Gastroesophageal sphincter (tissue), 4 donors: Measurements from ENCODE around the gene KDM2A. TPM values are rescaled to one million over a fixed set of nuclear protein-coding genes. Genes with fewer than 3 reads are reported as not detected.

Experiments used
- ATAC-seq: fragments of 150-250 bp; one replicate; pipeline ENCODE4 v1.9.1; 2016; ENCODE audit warnings: mild to moderate bottlenecking, moderate library complexity
- H3K27ac ChIP-seq, 4 donors: fragments of 200-600 bp; sonication (generic) in 3 of 4; 1 replicate in 3 of 4; 2 replicates in 1 of 4; pipeline ENCODE4 v1.5.1; 2016 to 2019
- H3K27me3 ChIP-seq: fragments of 200-600 bp; sonication (generic); one replicate; pipeline ENCODE4 v1.5.1; 2019
- H3K36me3 ChIP-seq, 2 donors: fragments of 200-600 bp; sonication (generic); one replicate each; pipeline ENCODE4 v1.5.1; 2019; ENCODE audit warnings: control low read depth in 1 of 2
- H3K4me1 ChIP-seq, 3 donors: fragments of 200-600 bp; sonication (generic); 1 replicate in 2 of 3; 2 replicates in 1 of 3; pipeline ENCODE4 v1.5.1; 2016 to 2019; ENCODE audit warnings: control low read depth in 2 of 3
- H3K4me3 ChIP-seq, 2 donors: fragments of 200-600 bp; sonication (generic); one replicate each; pipeline ENCODE4 v1.5.1; 2019; ENCODE audit warnings: mild to moderate bottlenecking in 1 of 2, moderate library complexity in 1 of 2
- H3K9me3 ChIP-seq, 3 donors: fragments of 200-600 bp; sonication (generic); one replicate each; pipeline ENCODE4 v1.5.1; 2017 to 2019; ENCODE audit warnings: control low read depth in 2 of 3
- EP300 ChIP-seq: sonication (generic); formaldehyde crosslinking; IDR thresholded peaks from one replicate; pipeline ENCODE4 v1.6.1; 2017; ENCODE audit warnings: antibody characterized with exemption, mild to moderate bottlenecking
- POLR2A ChIP-seq, 2 donors: fragments of 450-650 bp; IDR thresholded peaks; one replicate each; pipeline ENCODE4 v1.6.1; 2017; ENCODE audit warnings: antibody characterized with exemption in 2 of 2, mild to moderate bottlenecking in 2 of 2, moderate library complexity in 1 of 2
- POLR2AphosphoS5 ChIP-seq: sonication (generic); formaldehyde crosslinking; IDR thresholded peaks from one replicate; pipeline ENCODE4 v1.6.1; 2017; ENCODE audit warnings: antibody characterized with exemption
- WGBS, 2 donors: methylation state at CpG; one replicate each; pipeline ENCODE4 v1.1.5; 2018; ENCODE audit warnings: low coverage in 1 of 2; 5-methylcytosine and 5-hydroxymethylcytosine counted together
- total RNA-seq, 4 donors: library from RNA; depleted of rRNA; stranded (reverse); fragments of >200 nt; gene quantifications; one replicate each; pipeline ENCODE4 v1.1.0, GENCODE V29; 2016
- TF ChIP-seq, protein P1 (sequence below), 4 experiments: fragments of 200-600 bp in 2 of 4; fragments of 450-650 bp in 2 of 4; sonication (generic) in 1 of 4; IDR thresholded peaks; one replicate each; pipeline ENCODE4 v1.5.1; 2017 to 2019; ENCODE audit warnings: antibody characterized with exemption in 4 of 4, mild to moderate bottlenecking in 2 of 4, moderate library complexity in 2 of 4

The KDM2A gene
- total RNA-seq, 4 donors from 2014 or later: 35.4 to 68.0 (median 48.3) TPM

DNA sequence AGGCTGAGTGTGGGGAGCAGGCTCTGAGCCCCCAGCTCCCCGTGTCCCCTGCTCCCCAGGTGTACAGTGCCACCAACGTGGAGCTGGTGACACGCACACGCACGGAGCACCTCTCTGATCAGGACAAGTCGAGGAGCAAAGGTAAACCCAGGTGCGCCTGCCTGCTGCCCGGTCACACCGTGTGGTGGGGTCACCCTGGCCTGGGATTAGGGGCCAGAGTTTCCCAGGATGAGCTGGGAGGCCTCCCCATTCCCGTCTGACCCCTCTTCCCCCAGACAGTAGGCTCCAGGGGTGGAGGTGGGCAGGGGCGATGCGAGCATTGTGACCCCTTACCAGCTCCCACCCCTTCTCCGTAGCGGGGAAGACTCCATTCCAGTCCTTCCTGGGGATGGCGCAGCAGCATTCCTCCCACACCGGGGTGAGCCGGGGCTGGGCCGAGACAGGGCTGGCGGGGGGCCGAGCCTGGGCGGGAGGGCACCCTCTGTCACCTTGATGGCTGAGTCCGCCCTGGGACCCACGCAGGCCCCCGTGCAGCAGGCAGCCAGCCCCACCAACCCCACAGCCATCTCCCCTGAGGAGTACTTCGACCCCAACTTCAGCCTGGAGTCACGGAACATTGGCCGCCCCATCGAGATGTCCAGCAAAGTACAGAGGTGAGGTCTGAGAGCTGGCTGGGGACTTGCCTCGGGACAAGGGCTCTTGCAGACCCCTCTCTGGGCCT is 180.6 kb downstream of the KDM2A start:
- Histone ChIP-seq H3K27ac (no peak overlapping the region), H3K4me3 (no peak overlapping the region), H3K4me1 (peaks cover 0 to 28% (median 15%) of the 10 kb centered on the region in 3 donors), H3K36me3 (peaks cover 0 to 72% of the 10 kb centered on the region in 2 donors), H3K27me3 (no peaks in the 10 kb centered on the region), H3K9me3 (peaks cover 0 to 10% (median 0%) of the 10 kb centered on the region in 3 donors)
- no CpG with 5 or more reads among the region's 29 CpGs for whole genome bisulfite sequencing, 2 donors
- TF ChIP-seq POLR2AphosphoS5: no peak
- no peak for TF ChIP-seq POLR2A (IDR thresholded peaks at IDR 0.05)
- TF ChIP-seq, protein P1, sequence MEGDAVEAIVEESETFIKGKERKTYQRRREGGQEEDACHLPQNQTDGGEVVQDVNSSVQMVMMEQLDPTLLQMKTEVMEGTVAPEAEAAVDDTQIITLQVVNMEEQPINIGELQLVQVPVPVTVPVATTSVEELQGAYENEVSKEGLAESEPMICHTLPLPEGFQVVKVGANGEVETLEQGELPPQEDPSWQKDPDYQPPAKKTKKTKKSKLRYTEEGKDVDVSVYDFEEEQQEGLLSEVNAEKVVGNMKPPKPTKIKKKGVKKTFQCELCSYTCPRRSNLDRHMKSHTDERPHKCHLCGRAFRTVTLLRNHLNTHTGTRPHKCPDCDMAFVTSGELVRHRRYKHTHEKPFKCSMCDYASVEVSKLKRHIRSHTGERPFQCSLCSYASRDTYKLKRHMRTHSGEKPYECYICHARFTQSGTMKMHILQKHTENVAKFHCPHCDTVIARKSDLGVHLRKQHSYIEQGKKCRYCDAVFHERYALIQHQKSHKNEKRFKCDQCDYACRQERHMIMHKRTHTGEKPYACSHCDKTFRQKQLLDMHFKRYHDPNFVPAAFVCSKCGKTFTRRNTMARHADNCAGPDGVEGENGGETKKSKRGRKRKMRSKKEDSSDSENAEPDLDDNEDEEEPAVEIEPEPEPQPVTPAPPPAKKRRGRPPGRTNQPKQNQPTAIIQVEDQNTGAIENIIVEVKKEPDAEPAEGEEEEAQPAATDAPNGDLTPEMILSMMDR (IDR thresholded peaks at IDR 0.05): no peak
- no peak for TF ChIP-seq EP300
- no peak for ATAC-seq

DNA sequence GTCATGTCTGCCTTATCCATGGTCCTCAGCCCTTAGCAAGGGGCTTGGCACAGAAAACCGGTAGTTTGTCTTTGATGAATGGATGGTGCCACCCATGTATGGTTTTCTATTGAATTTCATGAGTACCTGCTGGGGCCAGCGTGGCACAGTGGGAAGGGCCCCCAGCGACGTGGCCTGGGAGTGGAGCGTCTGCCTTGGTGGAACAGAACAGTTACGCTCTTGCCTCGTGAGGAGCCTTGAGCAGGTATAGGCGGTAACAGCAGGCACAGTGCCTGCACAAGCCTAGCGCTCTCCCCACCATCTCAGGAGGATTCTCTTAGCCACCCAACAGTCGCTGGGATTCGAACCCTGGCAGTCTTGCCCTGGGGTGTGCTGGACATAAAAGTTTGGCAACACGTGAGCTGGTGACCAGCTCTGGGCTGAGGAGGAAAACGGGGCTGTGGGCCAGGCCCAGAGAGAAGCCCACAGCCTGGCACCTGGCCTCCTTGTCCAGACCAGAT is 181.2 kb downstream of the KDM2A start:
- peaks cover 0 to 8% (median 0%) of the 10 kb centered on the region in 3 donors for H3K9me3 ChIP-seq
- no peaks in the 10 kb centered on the region for H3K27me3 ChIP-seq
- H3K4me1 ChIP-seq: peaks cover 0 to 34% (median 18%) of the 10 kb centered on the region in 3 donors
- TF ChIP-seq EP300 (no peak), POLR2A (IDR thresholded peaks at IDR 0.05) (no peak), POLR2AphosphoS5 (no peak)
- TF ChIP-seq, protein P1 (IDR thresholded peaks at IDR 0.05): no peak
- H3K36me3 ChIP-seq: peaks cover 0 to 66% of the 10 kb centered on the region in 2 donors
- ATAC-seq: no peak
- no peak overlapping the region for H3K27ac ChIP-seq
- WGBS, 2 donors: 90 to 95% methylated on average over 2 to 4 of the region's 13 CpGs
- H3K4me3 ChIP-seq: no peak overlapping the region

DNA sequence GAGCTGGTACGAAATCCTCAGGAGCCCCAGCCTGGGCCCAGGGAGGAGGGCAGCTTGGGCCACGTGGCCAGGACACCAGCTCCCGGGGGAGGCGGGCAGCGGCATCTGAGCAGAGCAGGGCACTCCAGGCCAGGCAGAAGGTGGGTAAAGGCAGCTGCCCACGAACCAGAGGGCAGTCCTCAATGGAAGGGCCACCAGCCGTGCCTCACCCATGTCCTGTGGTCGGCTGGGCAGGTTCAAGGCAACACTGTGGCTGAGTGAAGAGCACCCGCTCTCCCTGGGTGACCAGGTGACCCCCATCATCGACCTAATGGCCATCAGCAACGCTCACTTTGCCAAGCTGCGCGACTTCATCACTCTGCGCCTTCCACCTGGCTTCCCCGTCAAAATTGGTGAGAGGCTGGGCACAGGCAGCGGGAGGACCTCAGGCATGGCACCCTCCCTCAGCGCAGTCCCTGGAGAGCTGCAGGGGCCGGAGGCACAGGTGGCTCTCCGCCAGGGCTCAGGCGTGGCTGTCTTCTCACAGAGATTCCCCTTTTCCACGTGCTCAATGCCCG is 181.8 kb downstream of the KDM2A start:
- 93% methylated on average over 3 of the region's 22 CpGs; no CpG with 5 or more reads in 1 of the 2 donors for WGBS, 2 donors
- Histone ChIP-seq H3K4me3 (no peak overlapping the region), H3K4me1 (peaks cover 0 to 37% (median 18%) of the 10 kb centered on the region in 3 donors), H3K27me3 (no peaks in the 10 kb centered on the region), H3K9me3 (peaks cover 0 to 3% (median 0%) of the 10 kb centered on the region in 3 donors), H3K36me3 (peaks cover 0 to 60% of the 10 kb centered on the region in 2 donors), H3K27ac (no peak overlapping the region)
- TF ChIP-seq EP300: no peak
- TF ChIP-seq, protein P1 (IDR thresholded peaks at IDR 0.05): no peak
- TF ChIP-seq POLR2AphosphoS5: no peak
- no peak for ATAC-seq

DNA sequence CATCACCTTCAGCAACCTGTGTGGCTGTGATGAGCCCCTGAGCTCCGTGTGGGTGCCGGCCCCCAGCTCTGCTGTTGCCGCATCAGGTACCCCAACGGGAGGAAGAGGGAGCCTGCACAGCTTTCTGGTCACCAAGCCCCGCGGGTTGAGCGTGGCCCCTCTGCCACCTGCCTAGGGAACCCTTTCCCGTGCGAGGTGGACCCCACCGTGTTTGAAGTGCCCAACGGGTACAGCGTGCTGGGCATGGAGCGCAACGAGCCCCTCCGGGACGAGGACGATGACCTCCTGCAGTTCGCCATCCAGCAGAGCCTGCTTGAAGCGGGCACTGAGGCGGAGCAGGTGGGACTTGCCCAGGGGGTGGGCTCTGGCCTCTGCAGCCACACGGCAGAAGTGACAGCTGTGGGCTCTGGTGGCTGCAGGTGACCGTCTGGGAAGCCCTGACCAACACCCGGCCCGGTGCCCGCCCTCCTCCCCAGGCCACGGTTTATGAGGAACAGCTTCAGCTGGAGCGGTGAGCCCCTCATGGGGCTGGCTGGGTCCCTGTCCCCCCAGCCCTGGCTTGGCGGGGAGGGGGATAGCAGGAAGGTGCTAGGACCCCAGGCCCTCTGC is 182.4 kb downstream of the KDM2A start:
- Histone ChIP-seq H3K27me3 (no peaks in the 10 kb centered on the region), H3K4me3 (no peak overlapping the region), H3K4me1 (peaks cover 0 to 37% (median 18%) of the 10 kb centered on the region in 3 donors), H3K36me3 (peaks cover 0 to 58% of the 10 kb centered on the region in 2 donors), H3K9me3 (no peaks in the 10 kb centered on the region), H3K27ac (peak overlapping the region in 2 of 4 donors; percentile 76 to 82)
- ATAC-seq: no peak
- 60 to 80% methylated on average over 2 to 3 of the region's 28 CpGs for WGBS, 2 donors
- TF ChIP-seq POLR2A (IDR thresholded peaks at IDR 0.05): no peak
- TF ChIP-seq, protein P1 (IDR thresholded peaks at IDR 0.05): no peak
